VCaP (cell line): ENCODE results near the gene SND1.

Source experiments
- H3K27ac ChIP-seq: fragments of 450-650 bp; 2 replicates; pipeline ENCODE4 v1.5.1; 2017
- TF ChIP-seq, protein P1 (sequence below): fragments of 450-650 bp; conservative IDR thresholded peaks from 2 replicates; pipeline ENCODE4 v1.5.1; 2017; ENCODE audit warnings: mild to moderate bottlenecking, moderate library complexity

SND1 gene

DNA sequence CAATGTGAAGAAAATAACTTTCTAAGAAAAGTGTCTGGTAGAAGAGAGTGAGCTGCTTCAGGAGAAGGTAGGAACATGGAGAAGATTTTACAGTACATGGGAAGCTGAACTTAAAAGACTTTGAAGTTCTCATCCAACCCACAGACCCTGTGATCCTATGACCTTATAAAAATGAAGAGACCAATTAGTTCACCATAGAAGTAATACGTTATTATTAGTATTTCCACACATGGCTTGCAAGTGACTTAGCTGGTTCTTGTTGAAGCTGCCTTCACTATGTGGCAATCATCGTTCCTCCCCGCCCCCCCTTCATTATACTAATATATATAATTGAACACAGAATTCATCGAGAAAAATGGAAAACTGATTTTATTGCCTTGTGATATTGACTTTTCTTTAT lies 129.1 kb downstream of the SND1 start:
- TF ChIP-seq, protein P1, sequence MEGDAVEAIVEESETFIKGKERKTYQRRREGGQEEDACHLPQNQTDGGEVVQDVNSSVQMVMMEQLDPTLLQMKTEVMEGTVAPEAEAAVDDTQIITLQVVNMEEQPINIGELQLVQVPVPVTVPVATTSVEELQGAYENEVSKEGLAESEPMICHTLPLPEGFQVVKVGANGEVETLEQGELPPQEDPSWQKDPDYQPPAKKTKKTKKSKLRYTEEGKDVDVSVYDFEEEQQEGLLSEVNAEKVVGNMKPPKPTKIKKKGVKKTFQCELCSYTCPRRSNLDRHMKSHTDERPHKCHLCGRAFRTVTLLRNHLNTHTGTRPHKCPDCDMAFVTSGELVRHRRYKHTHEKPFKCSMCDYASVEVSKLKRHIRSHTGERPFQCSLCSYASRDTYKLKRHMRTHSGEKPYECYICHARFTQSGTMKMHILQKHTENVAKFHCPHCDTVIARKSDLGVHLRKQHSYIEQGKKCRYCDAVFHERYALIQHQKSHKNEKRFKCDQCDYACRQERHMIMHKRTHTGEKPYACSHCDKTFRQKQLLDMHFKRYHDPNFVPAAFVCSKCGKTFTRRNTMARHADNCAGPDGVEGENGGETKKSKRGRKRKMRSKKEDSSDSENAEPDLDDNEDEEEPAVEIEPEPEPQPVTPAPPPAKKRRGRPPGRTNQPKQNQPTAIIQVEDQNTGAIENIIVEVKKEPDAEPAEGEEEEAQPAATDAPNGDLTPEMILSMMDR, result no peak
- no peak overlapping the region for H3K27ac ChIP-seq

GRCh38 chr7:127782075-127782474 lies 130.1 kb downstream of the SND1 start:
- TF ChIP-seq, protein P1, result no peak
- no peak overlapping the region for H3K27ac ChIP-seq

DNA sequence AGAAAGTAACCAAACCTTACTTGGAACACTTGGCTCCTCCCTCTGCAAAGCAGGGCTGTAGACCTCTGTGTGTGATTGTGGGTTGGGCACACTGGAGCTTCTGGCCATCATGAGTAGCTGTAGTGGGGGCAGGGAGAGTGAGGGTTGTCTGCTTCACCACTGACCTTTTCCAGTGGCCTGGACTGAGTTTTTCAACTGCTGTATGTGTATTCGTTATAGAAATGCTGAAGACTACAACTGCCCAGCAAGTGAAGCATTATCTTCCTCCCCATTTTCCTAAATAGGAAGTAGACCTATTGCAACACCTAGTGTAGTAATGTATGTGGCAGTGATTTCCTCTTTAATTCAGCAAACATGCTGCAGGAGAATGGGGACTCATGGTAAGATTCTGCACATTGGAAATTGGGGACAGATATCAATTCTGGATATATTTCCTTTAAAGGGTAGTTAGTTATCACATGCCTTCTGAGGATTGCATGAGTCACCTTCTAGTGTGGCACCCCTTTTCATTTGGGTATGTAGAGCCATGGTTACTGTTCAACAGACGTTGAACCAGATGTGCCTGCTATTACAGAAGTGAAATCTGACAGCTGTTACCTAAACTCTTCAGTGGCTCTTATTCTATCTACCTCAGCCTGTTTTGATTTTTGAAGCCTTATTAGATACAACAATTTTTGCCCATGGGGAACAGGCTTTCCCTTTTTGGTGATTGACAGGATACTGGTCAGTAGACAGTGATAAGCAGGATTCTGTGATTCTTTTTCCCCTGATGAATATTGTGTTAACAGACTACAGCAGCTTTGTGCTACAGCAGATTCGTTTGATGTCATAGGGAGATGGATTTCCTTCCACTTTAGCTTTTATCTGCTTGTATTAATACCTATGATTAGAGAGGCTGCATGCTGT lies 130.9 kb downstream of the SND1 start:
- H3K27ac ChIP-seq, result no peak overlapping the region
- TF ChIP-seq, protein P1, result no peak

GRCh38 chr7:127786184-127786583 lies 134.2 kb downstream of the SND1 start:
- TF ChIP-seq, protein P1, result no peak
- no peak overlapping the region for H3K27ac ChIP-seq

DNA sequence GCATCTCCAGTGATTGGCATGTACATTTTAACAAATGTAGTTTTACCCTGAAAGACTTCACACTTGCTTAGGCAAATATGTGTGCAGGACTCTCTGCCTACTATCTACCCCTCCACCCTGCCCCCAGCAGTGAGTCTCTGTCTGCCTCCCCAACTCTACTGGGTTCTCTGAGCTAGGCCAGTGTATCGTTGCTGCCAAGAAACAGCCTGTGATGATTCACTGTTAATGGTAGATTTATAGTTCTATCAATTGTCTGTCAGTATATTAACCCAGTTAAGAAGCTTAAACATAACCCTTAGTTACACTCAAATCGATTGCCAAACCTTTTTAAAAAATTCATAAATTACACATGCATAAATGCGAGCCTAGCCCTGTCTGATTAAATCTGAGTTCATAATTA lies 137.0 kb downstream of the SND1 start:
- TF ChIP-seq, protein P1, result no peak
- no peak overlapping the region for H3K27ac ChIP-seq

DNA sequence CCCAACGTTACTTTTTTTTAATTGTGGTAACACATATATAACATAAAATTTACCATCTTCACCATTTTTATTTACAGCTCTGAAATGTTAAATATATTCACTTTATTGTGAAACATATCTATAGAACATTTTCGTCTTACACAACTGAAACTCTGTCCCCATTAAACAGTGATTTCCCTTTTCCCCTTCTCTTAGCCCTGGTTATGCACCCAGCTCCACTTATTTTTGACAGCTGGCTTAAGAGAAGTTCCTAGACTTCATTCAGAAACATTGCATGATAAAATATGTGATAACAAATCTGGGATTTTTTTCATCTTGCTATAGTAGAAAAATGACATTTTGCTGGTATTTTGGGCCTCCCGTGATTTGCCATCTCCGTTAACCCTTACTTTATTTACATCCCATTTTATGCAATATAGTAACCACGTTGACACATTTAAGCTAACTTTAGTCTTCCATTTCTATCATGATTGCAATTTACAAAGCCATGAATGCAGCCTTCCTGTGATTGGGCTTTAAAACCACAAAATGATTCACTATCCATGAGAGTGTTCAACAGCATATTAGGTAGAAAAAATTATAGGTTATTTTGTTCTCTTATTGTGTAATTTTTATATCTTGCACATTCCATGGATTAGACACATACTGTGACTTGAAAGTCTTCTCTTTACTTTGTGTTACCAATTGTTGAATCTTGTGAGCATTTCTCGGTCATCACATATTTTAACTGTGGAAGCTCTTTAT lies 139.6 kb downstream of the SND1 start:
- TF ChIP-seq, protein P1, result no peak
- peak overlapping the region; percentile 33 for H3K27ac ChIP-seq
